A673 (cell line): ENCODE measurements around the gene ZNF154. TPM values are rescaled to one million over a fixed set of nuclear protein-coding genes. Genes with fewer than 3 reads are reported as not detected.

Source experiments
- BruUV-seq: library from RNA; stranded (reverse); fragments of 400-500 nt; replicated peaks from 2 replicates; lab custom pipeline; 2021; lab: Mats Ljungman, UMichigan
- CTCF ChIA-PET: fragments of 300-600 bp; sonication (Branson Sonifier 250); formaldehyde crosslinking; loops from one replicate; lab custom pipeline; 2022; ENCODE audit warnings: antibody characterized with exemption; lab: Charles Lee
- POLR2A ChIA-PET: fragments of 300-600 bp; sonication (Branson Sonifier 250); formaldehyde crosslinking; loops from one replicate; lab custom pipeline; 2022; ENCODE audit warnings: antibody characterized with exemption; ENCODE audit not compliant: low non-redundant PET; lab: Charles Lee
- DNase-seq: peaks from one replicate; pipeline ENCODE4 v3.0.0-alpha.2; 2015; ENCODE audit warnings: low spot score
- H3K27ac ChIP-seq: fragments of 200-600 bp; sonication (generic); 2 replicates; pipeline ENCODE4 v1.5.1; 2016; ENCODE audit warnings: mixed run types, low read depth, mild to moderate bottlenecking, mixed read lengths, antibody characterized with exemption, low read length; ENCODE audit not compliant: poor library complexity, severe bottlenecking
- H3K27me3 ChIP-seq: fragments of 200-600 bp; sonication (generic); replicated peaks from 2 replicates; pipeline ENCODE4 v1.6.1; 2017; ENCODE audit warnings: mixed run types, low read depth, mild to moderate bottlenecking, mixed read lengths, antibody characterized with exemption, low read length; ENCODE audit not compliant: insufficient read depth, poor library complexity
- H3K36me3 ChIP-seq: fragments of 200-600 bp; sonication (generic); 2 replicates; pipeline ENCODE4 v1.6.1; 2016; ENCODE audit warnings: mixed run types, mild to moderate bottlenecking, mixed read lengths, antibody characterized with exemption, low read length; ENCODE audit not compliant: insufficient read depth, poor library complexity, severe bottlenecking
- H3K4me1 ChIP-seq: fragments of 200-600 bp; sonication (generic); 2 replicates; pipeline ENCODE4 v1.6.1; 2017; ENCODE audit warnings: mixed run types, mild to moderate bottlenecking, mixed read lengths, antibody characterized with exemption, low read length; ENCODE audit not compliant: insufficient read depth, poor library complexity, severe bottlenecking
- H3K4me3 ChIP-seq: fragments of 200-600 bp; sonication (generic); 2 replicates; pipeline ENCODE4 v1.5.1; 2016; ENCODE audit warnings: low read depth, mixed run types, mild to moderate bottlenecking, mixed read lengths, low read length; ENCODE audit not compliant: poor library complexity, severe bottlenecking
- H3K9me3 ChIP-seq: fragments of 200-600 bp; sonication (generic); 2 replicates; pipeline ENCODE4 v1.6.1; 2016; ENCODE audit warnings: mixed run types, low read depth, mild to moderate bottlenecking, mixed read lengths, antibody characterized with exemption, low read length; ENCODE audit not compliant: poor library complexity, severe bottlenecking
- CTCF ChIP-seq: fragments of 300-800, 200-600 bp; sonication (generic); conservative IDR thresholded peaks from 2 replicates; pipeline ENCODE4 v1.5.1; 2017; ENCODE audit warnings: low read depth, mild to moderate bottlenecking, antibody characterized with exemption, low read length, moderate library complexity, mixed read lengths
- EZH2 ChIP-seq: fragments of 200-600 bp; sonication (generic); IDR thresholded peaks from 2 replicates; pipeline ENCODE4 v1.6.1; 2017; ENCODE audit warnings: borderline replicate concordance, low read depth, mild to moderate bottlenecking, mixed read lengths, antibody characterized with exemption, low read length; ENCODE audit not compliant: poor library complexity, severe bottlenecking
- intact Hi-C: fragments of 100-400 bp; cut with micrococcal nuclease; formaldehyde crosslinking; loops from one replicate; pipeline ENCODE4 v1.10.0; 2022; ENCODE audit not compliant: unreplicated experiment
- total RNA-seq: library from RNA; stranded (reverse); gene quantifications from 2 replicates; pipeline ENCODE4 v1.2.3, GENCODE V29; 2021

The ZNF154 gene
- total RNA-seq, 1 experiment from 2014 or later, result 4.4 TPM

- no TSS peak for BruUV-seq
- DNase-seq, result no peak
- Histone ChIP-seq H3K4me1 (no peaks in the 10 kb centered on the region), H3K27me3 (no peaks in the 10 kb centered on the region), H3K4me3 (no peak overlapping the region), H3K9me3 (no peaks in the 10 kb centered on the region), H3K36me3 (no peaks in the 10 kb centered on the region), H3K27ac (no peak overlapping the region)
- intact Hi-C loops, result no loop called here
- ChIA-PET CTCF (interaction anchor here (0.5 kb wide), 1 partner anchor 29 kb away, joined by 4 read pairs; no protein-coding TSS in a partner anchor), POLR2A (no interaction called here)
- TF ChIP-seq EZH2 (no peak), CTCF (no peak)
These were observed 57.4 kb downstream of the ZNF154 start for GRCh38 chr19:57651654-57651996.

- no TSS peak for BruUV-seq
- ChIA-PET POLR2A (no interaction called here), CTCF (no interaction called here)
- Histone ChIP-seq H3K27ac (no peak overlapping the region), H3K4me3 (no peak overlapping the region), H3K9me3 (no peaks in the 10 kb centered on the region), H3K36me3 (no peaks in the 10 kb centered on the region), H3K27me3 (no peaks in the 10 kb centered on the region), H3K4me1 (no peaks in the 10 kb centered on the region)
- DNase-seq, result peak; percentile 42
- TF ChIP-seq CTCF (no peak), EZH2 (no peak)
- intact Hi-C loops, result no loop called here
These were observed 60.5 kb downstream of the ZNF154 start for GRCh38 chr19:57648331-57649003.

Other genes with a start within 250 kb of the ZNF154 start
- gene ZNF772, start 231.6 kb downstream of the ZNF154 start, total RNA-seq, result 19.4 and 21.2 TPM in 2 replicates
- gene ZNF419, start 221.5 kb downstream of the ZNF154 start, total RNA-seq, result 12.4 and 14.6 TPM in 2 replicates
- gene ZNF773, start 209.3 kb downstream of the ZNF154 start, total RNA-seq, result 9.7 and 13.4 TPM in 2 replicates
- 8.5 and 10.1 TPM in 2 replicates for gene ZNF549, start 181.8 kb downstream of the ZNF154 start, total RNA-seq
- gene ZNF550, start 149.3 kb downstream of the ZNF154 start, total RNA-seq, result 9.6 and 11.5 TPM in 2 replicates
- 6.8 and 7.1 TPM in 2 replicates for gene ZNF416, start 130.3 kb downstream of the ZNF154 start, total RNA-seq
- gene ZIK1, start 125.1 kb downstream of the ZNF154 start, total RNA-seq, result 16.3 and 16.7 TPM in 2 replicates
- gene ZNF530, start 109.3 kb downstream of the ZNF154 start, total RNA-seq, result 9.4 and 11.3 TPM in 2 replicates
- 24.3 and 24.7 TPM in 2 replicates for gene ZNF134, start 95.0 kb downstream of the ZNF154 start, total RNA-seq
- gene ZNF211, start 76.0 kb downstream of the ZNF154 start, total RNA-seq, result 8.2 and 10.1 TPM in 2 replicates
- gene ZSCAN4, start 40.3 kb downstream of the ZNF154 start, total RNA-seq, result not detected in 2 replicates
- 12.7 and 17.8 TPM in 2 replicates for gene ZNF551, start 27.2 kb downstream of the ZNF154 start, total RNA-seq
- gene ZNF671, start 18.4 kb upstream of the ZNF154 start, total RNA-seq, result 4.4 and 5.3 TPM in 2 replicates
- 10.3 and 15.8 TPM in 2 replicates for gene ZNF776, start 37.6 kb upstream of the ZNF154 start, total RNA-seq
- gene ZNF586, start 60.5 kb upstream of the ZNF154 start, total RNA-seq, result 18.2 and 19.5 TPM in 2 replicates
- gene ZNF552, start 105.7 kb upstream of the ZNF154 start, total RNA-seq, result 5.4 and 10.6 TPM in 2 replicates
- 17.3 and 20.0 TPM in 2 replicates for gene ZNF587B, start 121.1 kb upstream of the ZNF154 start, total RNA-seq
- 40.5 and 43.2 TPM in 2 replicates for gene ZNF587, start 140.7 kb upstream of the ZNF154 start, total RNA-seq
- 39.0 and 44.3 TPM in 2 replicates for gene ZNF814, start 179.8 kb upstream of the ZNF154 start, total RNA-seq
- gene ZNF417, start 207.4 kb upstream of the ZNF154 start, total RNA-seq, result 14.1 and 17.4 TPM in 2 replicates
- gene ZNF418, start 226.2 kb upstream of the ZNF154 start, total RNA-seq, result 16.9 and 22.9 TPM in 2 replicates
- 9.5 and 11.0 TPM in 2 replicates for gene ZNF256, start 238.5 kb upstream of the ZNF154 start, total RNA-seq